ENCODE results near the gene NFIB.

Gene NFIB

GRCh38 chr9:14033067-14033466, 280.9 kb downstream of the NFIB start:
- Histone ChIP-seq H3K27ac (no peak overlapping the region), H4K20me1 (no peaks in the 10 kb centered on the region), H3K4me2 (peak overlapping the region in 1 of 11 experiments; percentile 19; a peak in 1 of 22 replicates), H3K4me3 (no peak overlapping the region), H3K36me3 (no peaks in the 10 kb centered on the region), H3K27me3 (no peaks in the 10 kb centered on the region), H3K9ac (no peak overlapping the region), H3K4me1 (peaks cover 0 to 7% (median 0%) of the 10 kb centered on the region in 10 experiments; a peak in 1 of 20 replicates), H3K9me3 (replicated peaks in 1 of 11) (no peaks in the 10 kb centered on the region)
- no peak for TF ChIP-seq Cebpa-rat (IDR thresholded peaks at IDR 0.05)

Measured in BLaER1 treated with 17β-estradiol and CSF1 and Interleukin-3, amounts not matched to agents 10 nM and 100 nM (cell line).